Measurements from ENCODE around the gene MTPN.
A peak's percentile ranks its signal among the peaks of the same experiment; 100 is the strongest.

Gene MTPN

GRCh38 chr7:135977007-135977741 lies at the start of gene MTPN:
Gene MTPN (minus strand): TSS chr7:135977359. CDS start chr7:135977100, 259 bp downstream.
- Histone ChIP-seq H3K4me1 (ENCODE audit: insufficient read depth, low read length) (peaks cover 16% of the 10 kb centered on the region), H3K4me3 (ENCODE audit: low read length) (peak within 1 kb of the TSS; percentile 70), H2AFZ (ENCODE audit: low read depth, low read length) (peak within 1 kb of the TSS; percentile 68), H3K36me3 (ENCODE audit: insufficient read depth, low read length) (peaks cover 11% of the 10 kb centered on the region), H3K9me3 (ENCODE audit: low read length) (no peaks in the 10 kb centered on the region), H3K27me3 (ENCODE audit: insufficient read depth, low read length) (no peaks in the 10 kb centered on the region)

- H3K36me3 ChIP-seq (ENCODE audit: insufficient read depth, low read length): no peaks in the 10 kb centered on the region
- no peaks in the 10 kb centered on the region for H3K27me3 ChIP-seq (ENCODE audit: insufficient read depth, low read length)
- H3K9me3 ChIP-seq (ENCODE audit: low read length): no peaks in the 10 kb centered on the region
- H3K4me3 ChIP-seq (ENCODE audit: low read length): no peak overlapping the region
- no peak overlapping the region for H2AFZ ChIP-seq (ENCODE audit: low read depth, low read length)
- no peaks in the 10 kb centered on the region for H3K4me1 ChIP-seq (ENCODE audit: insufficient read depth, low read length)
These were observed 49.0 kb upstream of the MTPN start for GRCh38 chr7:136026209-136026608.

- no peak overlapping the region for H3K4me3 ChIP-seq (ENCODE audit: low read length)
- no peaks in the 10 kb centered on the region for H3K9me3 ChIP-seq (ENCODE audit: low read length)
- H3K27me3 ChIP-seq (ENCODE audit: insufficient read depth, low read length): no peaks in the 10 kb centered on the region
- H3K36me3 ChIP-seq (ENCODE audit: insufficient read depth, low read length): no peaks in the 10 kb centered on the region
- no peaks in the 10 kb centered on the region for H3K4me1 ChIP-seq (ENCODE audit: insufficient read depth, low read length)
- no peak overlapping the region for H2AFZ ChIP-seq (ENCODE audit: low read depth, low read length)
These were observed 46.1 kb upstream of the MTPN start for GRCh38 chr7:136023134-136023869.

- H3K9me3 ChIP-seq (ENCODE audit: low read length): no peaks in the 10 kb centered on the region
- H3K4me1 ChIP-seq (ENCODE audit: insufficient read depth, low read length): no peaks in the 10 kb centered on the region
- H3K4me3 ChIP-seq (ENCODE audit: low read length): no peak overlapping the region
- no peaks in the 10 kb centered on the region for H3K36me3 ChIP-seq (ENCODE audit: insufficient read depth, low read length)
- H2AFZ ChIP-seq (ENCODE audit: low read depth, low read length): no peak overlapping the region
- H3K27me3 ChIP-seq (ENCODE audit: insufficient read depth, low read length): peaks cover 2% of the 10 kb centered on the region
These were observed 43.4 kb upstream of the MTPN start for GRCh38 chr7:136020556-136020955.

- Histone ChIP-seq H3K4me3 (ENCODE audit: low read length) (no peak overlapping the region), H3K4me1 (ENCODE audit: insufficient read depth, low read length) (no peaks in the 10 kb centered on the region), H3K27me3 (ENCODE audit: insufficient read depth, low read length) (peaks cover 2% of the 10 kb centered on the region), H3K36me3 (ENCODE audit: insufficient read depth, low read length) (no peaks in the 10 kb centered on the region), H3K9me3 (ENCODE audit: low read length) (no peaks in the 10 kb centered on the region), H2AFZ (ENCODE audit: low read depth, low read length) (no peak overlapping the region)
These were observed 40.9 kb upstream of the MTPN start for GRCh38 chr7:136018104-136018503.

- Histone ChIP-seq H3K9me3 (ENCODE audit: low read length) (no peaks in the 10 kb centered on the region), H3K27me3 (ENCODE audit: insufficient read depth, low read length) (peaks cover 2% of the 10 kb centered on the region), H3K4me1 (ENCODE audit: insufficient read depth, low read length) (no peaks in the 10 kb centered on the region), H3K36me3 (ENCODE audit: insufficient read depth, low read length) (no peaks in the 10 kb centered on the region), H3K4me3 (ENCODE audit: low read length) (no peak overlapping the region), H2AFZ (ENCODE audit: low read depth, low read length) (no peak overlapping the region)
These were observed 39.7 kb upstream of the MTPN start for GRCh38 chr7:136016649-136017395.

GRCh38 chr7:136015638-136016037 lies 38.5 kb upstream of the MTPN start:
- no peaks in the 10 kb centered on the region for H3K9me3 ChIP-seq (ENCODE audit: low read length)

GRCh38 chr7:136014659-136015058 lies 37.5 kb upstream of the MTPN start:
- H3K9me3 ChIP-seq (ENCODE audit: low read length): no peaks in the 10 kb centered on the region
- H2AFZ ChIP-seq (ENCODE audit: low read depth, low read length): no peak overlapping the region
- H3K36me3 ChIP-seq (ENCODE audit: insufficient read depth, low read length): no peaks in the 10 kb centered on the region
- H3K27me3 ChIP-seq (ENCODE audit: insufficient read depth, low read length): peaks cover 2% of the 10 kb centered on the region
- no peaks in the 10 kb centered on the region for H3K4me1 ChIP-seq (ENCODE audit: insufficient read depth, low read length)
- H3K4me3 ChIP-seq (ENCODE audit: low read length): no peak overlapping the region

More at GRCh38 chr7:136015638-136016037, 38.5 kb upstream of the MTPN start:
- Histone ChIP-seq H2AFZ (ENCODE audit: low read depth, low read length) (no peak overlapping the region), H3K27me3 (ENCODE audit: insufficient read depth, low read length) (peaks cover 2% of the 10 kb centered on the region), H3K36me3 (ENCODE audit: insufficient read depth, low read length) (no peaks in the 10 kb centered on the region), H3K4me1 (ENCODE audit: insufficient read depth, low read length) (no peaks in the 10 kb centered on the region), H3K4me3 (ENCODE audit: low read length) (no peak overlapping the region)

- no peak overlapping the region for H3K4me3 ChIP-seq (ENCODE audit: low read length)
- H3K9me3 ChIP-seq (ENCODE audit: low read length): no peaks in the 10 kb centered on the region
- H2AFZ ChIP-seq (ENCODE audit: low read depth, low read length): no peak overlapping the region
- no peaks in the 10 kb centered on the region for H3K36me3 ChIP-seq (ENCODE audit: insufficient read depth, low read length)
- H3K27me3 ChIP-seq (ENCODE audit: insufficient read depth, low read length): no peaks in the 10 kb centered on the region
- no peaks in the 10 kb centered on the region for H3K4me1 ChIP-seq (ENCODE audit: insufficient read depth, low read length)
These were observed 35.1 kb upstream of the MTPN start for GRCh38 chr7:136012238-136012637.

- Histone ChIP-seq H3K27me3 (ENCODE audit: insufficient read depth, low read length) (no peaks in the 10 kb centered on the region), H3K9me3 (ENCODE audit: low read length) (no peaks in the 10 kb centered on the region), H2AFZ (ENCODE audit: low read depth, low read length) (no peak overlapping the region), H3K4me3 (ENCODE audit: low read length) (no peak overlapping the region), H3K36me3 (ENCODE audit: insufficient read depth, low read length) (no peaks in the 10 kb centered on the region), H3K4me1 (ENCODE audit: insufficient read depth, low read length) (no peaks in the 10 kb centered on the region)
These were observed 32.4 kb upstream of the MTPN start for GRCh38 chr7:136009488-136010079.

GRCh38 chr7:136006208-136006607 lies 29.0 kb upstream of the MTPN start:
- Histone ChIP-seq H3K36me3 (ENCODE audit: insufficient read depth, low read length) (no peaks in the 10 kb centered on the region), H3K4me1 (ENCODE audit: insufficient read depth, low read length) (no peaks in the 10 kb centered on the region), H2AFZ (ENCODE audit: low read depth, low read length) (no peak overlapping the region), H3K9me3 (ENCODE audit: low read length) (no peaks in the 10 kb centered on the region), H3K27me3 (ENCODE audit: insufficient read depth, low read length) (no peaks in the 10 kb centered on the region), H3K4me3 (ENCODE audit: low read length) (no peak overlapping the region)

GRCh38 chr7:136004083-136004482 lies 26.9 kb upstream of the MTPN start:
- no peaks in the 10 kb centered on the region for H3K9me3 ChIP-seq (ENCODE audit: low read length)
- no peaks in the 10 kb centered on the region for H3K4me1 ChIP-seq (ENCODE audit: insufficient read depth, low read length)
- H3K27me3 ChIP-seq (ENCODE audit: insufficient read depth, low read length): no peaks in the 10 kb centered on the region
- H3K36me3 ChIP-seq (ENCODE audit: insufficient read depth, low read length): no peaks in the 10 kb centered on the region
- H2AFZ ChIP-seq (ENCODE audit: low read depth, low read length): no peak overlapping the region
- H3K4me3 ChIP-seq (ENCODE audit: low read length): no peak overlapping the region

- Histone ChIP-seq H3K27me3 (ENCODE audit: insufficient read depth, low read length) (peaks cover 2% of the 10 kb centered on the region), H3K36me3 (ENCODE audit: insufficient read depth, low read length) (no peaks in the 10 kb centered on the region), H3K9me3 (ENCODE audit: low read length) (no peaks in the 10 kb centered on the region), H3K4me3 (ENCODE audit: low read length) (no peak overlapping the region), H2AFZ (ENCODE audit: low read depth, low read length) (no peak overlapping the region), H3K4me1 (ENCODE audit: insufficient read depth, low read length) (no peaks in the 10 kb centered on the region)
These were observed 25.6 kb upstream of the MTPN start for GRCh38 chr7:136002802-136003201.
